OCI-LY1 (cell line): ENCODE data around the gene SLC25A21.

Experiments
- EZH2 ChIP-seq: fragments of 200-600 bp; sonication (generic), shearing (Covaris generic); IDR thresholded peaks from 2 replicates; pipeline ENCODE4 v1.8.0; 2017; ENCODE audit warnings: borderline replicate concordance, mixed run types, mild to moderate bottlenecking, antibody characterized with exemption, low read length, moderate library complexity, mixed read lengths
- TF ChIP-seq, protein P1 (sequence below): fragments of 200-600 bp; sonication (generic), shearing (Covaris generic); IDR thresholded peaks from 2 replicates; pipeline ENCODE4 v1.5.1; 2017; ENCODE audit warnings: mild to moderate bottlenecking, antibody characterized with exemption, low read length, moderate library complexity, mixed read lengths

DNA sequence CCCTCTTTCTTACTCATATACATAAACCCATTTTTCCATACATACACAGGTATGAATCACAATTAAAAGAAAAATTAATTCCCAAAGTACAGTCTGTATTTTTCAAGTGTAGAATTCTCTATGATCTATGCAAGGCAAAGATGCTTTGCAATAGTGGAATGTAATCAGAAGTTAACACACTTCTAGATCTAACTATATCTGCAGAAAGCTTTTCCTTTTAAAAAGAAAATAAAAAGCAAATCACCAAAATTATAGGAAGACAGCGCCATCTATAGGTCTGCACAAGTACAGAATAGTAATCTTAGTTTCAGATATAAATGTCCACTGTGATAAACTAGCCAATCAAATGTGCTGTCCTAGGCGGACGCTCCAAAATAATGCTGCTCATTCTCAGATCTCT, 22.0 kb downstream of the SLC25A21 start:
- TF ChIP-seq, protein P1, sequence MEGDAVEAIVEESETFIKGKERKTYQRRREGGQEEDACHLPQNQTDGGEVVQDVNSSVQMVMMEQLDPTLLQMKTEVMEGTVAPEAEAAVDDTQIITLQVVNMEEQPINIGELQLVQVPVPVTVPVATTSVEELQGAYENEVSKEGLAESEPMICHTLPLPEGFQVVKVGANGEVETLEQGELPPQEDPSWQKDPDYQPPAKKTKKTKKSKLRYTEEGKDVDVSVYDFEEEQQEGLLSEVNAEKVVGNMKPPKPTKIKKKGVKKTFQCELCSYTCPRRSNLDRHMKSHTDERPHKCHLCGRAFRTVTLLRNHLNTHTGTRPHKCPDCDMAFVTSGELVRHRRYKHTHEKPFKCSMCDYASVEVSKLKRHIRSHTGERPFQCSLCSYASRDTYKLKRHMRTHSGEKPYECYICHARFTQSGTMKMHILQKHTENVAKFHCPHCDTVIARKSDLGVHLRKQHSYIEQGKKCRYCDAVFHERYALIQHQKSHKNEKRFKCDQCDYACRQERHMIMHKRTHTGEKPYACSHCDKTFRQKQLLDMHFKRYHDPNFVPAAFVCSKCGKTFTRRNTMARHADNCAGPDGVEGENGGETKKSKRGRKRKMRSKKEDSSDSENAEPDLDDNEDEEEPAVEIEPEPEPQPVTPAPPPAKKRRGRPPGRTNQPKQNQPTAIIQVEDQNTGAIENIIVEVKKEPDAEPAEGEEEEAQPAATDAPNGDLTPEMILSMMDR: peak; percentile 72
- TF ChIP-seq EZH2: no peak
